B cell (primary cell): Measurements from ENCODE around the gene SEC16A. TPM values are rescaled to one million over a fixed set of nuclear protein-coding genes. Genes with fewer than 3 reads are reported as not detected.

Experiments used
- ATAC-seq: fragments of 200-7000 bp; cut with Tn5 transposase; one replicate; pipeline ENCODE4 v1.10.0; 2021; ENCODE audit warnings: low read depth, mild to moderate bottlenecking, moderate number of reproducible peaks, moderate library complexity
- CTCF ChIA-PET: fragments of 350-600 bp; sonication (Branson Sonifier 250); formaldehyde crosslinking; loops from one replicate; lab custom pipeline; 2021; ENCODE audit warnings: antibody characterized with exemption, inconsistent platforms; lab: Charles Lee
- POLR2A ChIA-PET: fragments of 350-600 bp; sonication (Branson Sonifier 250); formaldehyde crosslinking; loops from one replicate; lab custom pipeline; 2021; ENCODE audit warnings: antibody characterized with exemption; lab: Charles Lee
- DNase-seq: peaks from one replicate; pipeline ENCODE4 v3.0.0; 2013
- H2AFZ ChIP-seq: 2 replicates; pipeline ENCODE4 v1.6.1; 2012; ENCODE audit warnings: mild to moderate bottlenecking, low read depth, low read length; ENCODE audit not compliant: insufficient read depth, poor library complexity, severe bottlenecking
- H3K27ac ChIP-seq, 2 donors: 1 replicate in 1 of 2; 2 replicates in 1 of 2; pipeline ENCODE4 v1.5.1; 2012 to 2013; ENCODE audit warnings: low read length in 2 of 2, mild to moderate bottlenecking in 2 of 2, moderate library complexity in 1 of 2
- H3K27me3 ChIP-seq, 4 experiments: fragments of 200-600 bp in 1 of 4; sonication (generic) in 1 of 4; replicated peaks in 1 of 4; 1 replicate in 2 of 4; 2 replicates in 2 of 4; pipeline versions ENCODE4 v1.6.1 to v1.7.0; 2013 to 2016; ENCODE audit warnings: low read length in 3 of 4, mild to moderate bottlenecking in 2 of 4, mixed read lengths in 1 of 4, moderate library complexity in 1 of 4; ENCODE audit not compliant: insufficient read depth in 4 of 4, control insufficient read depth in 3 of 4; ENCODE audit errors: control extremely low read depth in 1 of 4
- H3K36me3 ChIP-seq, 2 experiments: replicated peaks in 1 of 2; 1 replicate in 1 of 2; 2 replicates in 1 of 2; pipeline versions ENCODE4 v1.6.1 to v1.7.1; 2013; ENCODE audit warnings: low read length in 1 of 2; ENCODE audit not compliant: insufficient read depth in 2 of 2, control insufficient read depth in 1 of 2; ENCODE audit errors: control extremely low read depth in 1 of 2, extremely low read depth in 1 of 2
- H3K4me1 ChIP-seq, 2 donors: fragments of 200-600 bp in 1 of 2; sonication (generic) in 1 of 2; 1 replicate in 1 of 2; 2 replicates in 1 of 2; pipeline versions ENCODE4 v1.5.1 to v1.6.1; 2013 to 2017; ENCODE audit warnings: low read length in 2 of 2; ENCODE audit not compliant: control insufficient read depth in 2 of 2, insufficient read depth in 2 of 2
- H3K4me2 ChIP-seq: replicated peaks from 2 replicates; pipeline ENCODE3; 2012; ENCODE audit warnings: mild to moderate bottlenecking, low read depth, low read length; ENCODE audit not compliant: poor library complexity, severe bottlenecking
- H3K4me3 ChIP-seq, 5 experiments: fragments of 200-600 bp in 1 of 5; sonication (generic) in 1 of 5; 1 replicate in 3 of 5; 2 replicates in 2 of 5; pipeline versions ENCODE4 v1.5.1 to v1.7.0; 2011 to 2016; ENCODE audit warnings: low read length in 4 of 5, mild to moderate bottlenecking in 4 of 5, low read depth in 2 of 5, control low read depth in 1 of 5, moderate library complexity in 1 of 5; ENCODE audit not compliant: insufficient read depth in 1 of 5; ENCODE audit errors: control extremely low read depth in 1 of 5, extremely low read depth in 1 of 5
- H3K79me2 ChIP-seq: fragments of 200-600 bp; sonication (generic); one replicate; pipeline ENCODE4 v1.6.0; 2016; ENCODE audit warnings: low read length; ENCODE audit not compliant: control insufficient read depth, insufficient read depth
- H3K9ac ChIP-seq: fragments of 200-600 bp; sonication (generic); 2 replicates; pipeline ENCODE4 v1.6.1; 2017; ENCODE audit warnings: mild to moderate bottlenecking, low read length, moderate library complexity
- H3K9me3 ChIP-seq, 3 donors: one replicate each; pipeline versions ENCODE4 v1.6.1 to v1.7.1; 2013; ENCODE audit warnings: low read length in 2 of 3; ENCODE audit not compliant: control insufficient read depth in 2 of 3, insufficient read depth in 1 of 3; ENCODE audit errors: control extremely low read depth in 1 of 3
- H4K20me1 ChIP-seq: 2 replicates; pipeline ENCODE4 v1.6.0; 2012; ENCODE audit warnings: mild to moderate bottlenecking, low read length; ENCODE audit not compliant: insufficient read depth, control insufficient read depth, poor library complexity, severe bottlenecking
- H3K27ac Mint-ChIP-seq: one replicate; pipeline ENCODE4 v1.8.0; 2021; ENCODE audit warnings: mixed read lengths
- H3K27me3 Mint-ChIP-seq: one replicate; pipeline ENCODE4 v1.8.0; 2021; ENCODE audit warnings: mixed read lengths
- H3K4me1 Mint-ChIP-seq: one replicate; pipeline ENCODE4 v1.8.0; 2021; ENCODE audit warnings: mixed read lengths
- H3K4me3 Mint-ChIP-seq: one replicate; pipeline ENCODE4 v1.8.0; 2021; ENCODE audit warnings: mixed read lengths
- H3K9me3 Mint-ChIP-seq: one replicate; pipeline ENCODE4 v1.8.0; 2022; ENCODE audit warnings: mixed read lengths; ENCODE audit not compliant: insufficient read depth
- EZH2 ChIP-seq: IDR thresholded peaks from 2 replicates; pipeline ENCODE4 v1.6.1; 2012; ENCODE audit warnings: borderline replicate concordance, low read depth, mild to moderate bottlenecking, moderate library complexity, low read length; ENCODE audit not compliant: insufficient read depth, poor library complexity, severe bottlenecking
- WGBS: methylation state at CpG from one replicate; pipeline ENCODE4 v1.1.5; 2013; ENCODE audit warnings: missing lambda C conversion rate; ENCODE audit not compliant: insufficient coverage; 5-methylcytosine and 5-hydroxymethylcytosine counted together
- intact Hi-C: fragments of 100-400 bp; cut with micrococcal nuclease; formaldehyde crosslinking; loops from one replicate; pipeline ENCODE4 v1.10.0; 2022
- polyA plus RNA-seq: library from polyadenylated mRNA; depleted of rRNA; stranded (reverse); fragments of >200 nt; gene quantifications from 2 replicates; pipeline ENCODE4 v1.2.3, GENCODE V29; 2012
- total RNA-seq, 2 donors: library from RNA; stranded (reverse); fragments of 120-200 nt in 1 of 2; gene quantifications; 1 replicate in 1 of 2; 2 replicates in 1 of 2; pipeline versions ENCODE4 v1.2.3 to v1.2.4, GENCODE V29; 2013 to 2022
- TF ChIP-seq, protein P1 (sequence below): fragments of 200-600 bp; IDR thresholded peaks from one replicate; pipeline ENCODE4 v1.8.0; 2022; ENCODE audit warnings: antibody characterized with exemption, mild to moderate bottlenecking

SEC16A gene
- total and polyA plus RNA-seq, 2 donors (not counting 1 experiment from before 2014, with no cell fraction given) = 31.7 to 73.4 TPM

- DNase-seq (no peak), ATAC-seq (no peak)
- Mint-ChIP-seq H3K9me3 (no peaks in the 10 kb centered on the region), H3K27ac (peak overlapping the region; percentile 10), H3K27me3 (no peaks in the 10 kb centered on the region), H3K4me1 (peaks cover 24% of the 10 kb centered on the region), H3K4me3 (peak overlapping the region; percentile 89)
- CTCF ChIA-PET = no interaction called here
- H3K4me1 ChIP-seq = peaks cover 18 to 21% of the 10 kb centered on the region in 2 donors
- H3K36me3 ChIP-seq = peaks cover 3 to 47% of the 10 kb centered on the region in 2 experiments
- H3K9me3 ChIP-seq = no peaks in the 10 kb centered on the region
- peaks cover 50% of the 10 kb centered on the region for H3K79me2 ChIP-seq
- H2AFZ ChIP-seq = no peak overlapping the region
- POLR2A ChIA-PET = no interaction called here
- H3K27ac ChIP-seq = no peak overlapping the region
- no peaks in the 10 kb centered on the region for H3K27me3 ChIP-seq
- TF ChIP-seq, protein P1, sequence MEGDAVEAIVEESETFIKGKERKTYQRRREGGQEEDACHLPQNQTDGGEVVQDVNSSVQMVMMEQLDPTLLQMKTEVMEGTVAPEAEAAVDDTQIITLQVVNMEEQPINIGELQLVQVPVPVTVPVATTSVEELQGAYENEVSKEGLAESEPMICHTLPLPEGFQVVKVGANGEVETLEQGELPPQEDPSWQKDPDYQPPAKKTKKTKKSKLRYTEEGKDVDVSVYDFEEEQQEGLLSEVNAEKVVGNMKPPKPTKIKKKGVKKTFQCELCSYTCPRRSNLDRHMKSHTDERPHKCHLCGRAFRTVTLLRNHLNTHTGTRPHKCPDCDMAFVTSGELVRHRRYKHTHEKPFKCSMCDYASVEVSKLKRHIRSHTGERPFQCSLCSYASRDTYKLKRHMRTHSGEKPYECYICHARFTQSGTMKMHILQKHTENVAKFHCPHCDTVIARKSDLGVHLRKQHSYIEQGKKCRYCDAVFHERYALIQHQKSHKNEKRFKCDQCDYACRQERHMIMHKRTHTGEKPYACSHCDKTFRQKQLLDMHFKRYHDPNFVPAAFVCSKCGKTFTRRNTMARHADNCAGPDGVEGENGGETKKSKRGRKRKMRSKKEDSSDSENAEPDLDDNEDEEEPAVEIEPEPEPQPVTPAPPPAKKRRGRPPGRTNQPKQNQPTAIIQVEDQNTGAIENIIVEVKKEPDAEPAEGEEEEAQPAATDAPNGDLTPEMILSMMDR = no peak
- no peak for TF ChIP-seq EZH2
- intact Hi-C loops = no loop called here
- no peak overlapping the region for H3K4me3 ChIP-seq
- H3K4me2 ChIP-seq = peak overlapping the region; percentile 82
- H3K9ac ChIP-seq = no peak overlapping the region
- WGBS = 97% methylated on average over 12 of the region's 12 CpGs
- H4K20me1 ChIP-seq = peaks cover 25% of the 10 kb centered on the region
These were observed 84.6 kb downstream of the SEC16A start for GRCh38 chr9:136398286-136398685.

DNA sequence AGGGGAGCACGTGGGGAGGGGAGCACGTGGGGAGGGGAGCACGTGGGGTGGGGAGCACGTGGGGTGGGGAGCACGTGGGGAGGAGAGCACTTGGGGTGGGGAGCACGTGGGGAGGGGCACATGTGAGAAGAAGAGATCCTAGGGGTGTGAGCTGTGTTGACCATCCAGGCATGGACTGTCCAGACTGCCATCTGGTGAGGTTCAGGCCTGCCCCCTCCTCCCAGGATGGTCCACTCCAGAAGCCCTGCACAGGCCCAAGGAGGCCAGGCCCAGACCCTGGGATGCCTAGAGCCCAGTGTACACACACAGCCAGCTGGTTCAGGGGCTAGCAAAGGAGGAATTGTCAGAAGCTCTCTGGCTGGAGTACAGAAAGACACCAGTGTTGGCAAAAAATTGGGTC, 85.2 kb downstream of the SEC16A start:
- peaks cover 47% of the 10 kb centered on the region for H3K79me2 ChIP-seq
- CTCF ChIA-PET = no interaction called here
- H3K4me3 Mint-ChIP-seq = no peak overlapping the region

More for the DNA sequence above, 85.2 kb downstream of the SEC16A start:
- no peak overlapping the region for H3K27ac ChIP-seq
- ATAC-seq (no peak), DNase-seq (no peak)
- no peaks in the 10 kb centered on the region for H3K9me3 ChIP-seq
- no peak overlapping the region for H2AFZ ChIP-seq
- no peaks in the 10 kb centered on the region for H3K27me3 Mint-ChIP-seq
- intact Hi-C loops = no loop called here
- H3K36me3 ChIP-seq = peaks cover 3 to 53% of the 10 kb centered on the region in 2 experiments
- no peaks in the 10 kb centered on the region for H3K9me3 Mint-ChIP-seq
- WGBS = no CpG with 5 or more reads among the region's 6 CpGs
- no peak overlapping the region for H3K9ac ChIP-seq
- POLR2A ChIA-PET = no interaction called here
- peaks cover 15 to 17% of the 10 kb centered on the region in 2 donors for H3K4me1 ChIP-seq
- no peak overlapping the region for H3K27ac Mint-ChIP-seq
- peaks cover 22% of the 10 kb centered on the region for H3K4me1 Mint-ChIP-seq
- H3K4me2 ChIP-seq = no peak overlapping the region
- TF ChIP-seq, protein P1 = no peak
- TF ChIP-seq EZH2 = no peak
- no peak overlapping the region for H3K4me3 ChIP-seq
- no peaks in the 10 kb centered on the region for H3K27me3 ChIP-seq
- H4K20me1 ChIP-seq = peaks cover 25% of the 10 kb centered on the region
